Muscle layer of colon (tissue), 2 donors: ENCODE results near the gene ASF1B.

Experiments
- H3K27ac ChIP-seq: one replicate; pipeline ENCODE4 v1.7.0; 2013; ENCODE audit warnings: low read depth, mild to moderate bottlenecking, low read length, moderate library complexity
- H3K27me3 ChIP-seq, 2 donors: one replicate each; pipeline ENCODE4 v1.7.0; 2013; ENCODE audit warnings: low read length in 2 of 2, mild to moderate bottlenecking in 2 of 2; ENCODE audit not compliant: insufficient read depth in 2 of 2, control insufficient read depth in 1 of 2
- H3K36me3 ChIP-seq: one replicate; pipeline ENCODE4 v1.7.0; 2013; ENCODE audit warnings: mild to moderate bottlenecking, low read length; ENCODE audit not compliant: insufficient read depth
- H3K4me1 ChIP-seq: one replicate; pipeline ENCODE4 v1.7.0; 2013; ENCODE audit warnings: mild to moderate bottlenecking, low read length; ENCODE audit not compliant: insufficient read depth
- H3K4me3 ChIP-seq, 2 donors: one replicate each; pipeline ENCODE4 v1.7.0; 2013; ENCODE audit warnings: low read length in 2 of 2, low read depth in 1 of 2, mild to moderate bottlenecking in 1 of 2, moderate library complexity in 1 of 2
- H3K9ac ChIP-seq: one replicate; pipeline ENCODE4 v1.7.0; 2013; ENCODE audit warnings: low read length
- H3K9me3 ChIP-seq: one replicate; pipeline ENCODE4 v1.7.0; 2013; ENCODE audit warnings: mild to moderate bottlenecking, low read length
- donor health status: abdominal sarcoma.
- donor health status: Adenocarcinoma of cecum.

Gene ASF1B

GRCh38 chr19:14072535-14073260 is 63.7 kb downstream of the ASF1B start, which contains the start of gene MISP3:
TSS of gene MISP3 (plus strand) at chr19:14072786. CDS start at chr19:14073310, 524 bp downstream.
- peak within 1 kb of the TSS; percentile 75 for H3K27ac ChIP-seq
- H3K27me3 ChIP-seq, result no peaks in the 10 kb centered on the region
- peak within 1 kb of the TSS; percentile 84 to 90 for H3K4me3 ChIP-seq
- H3K4me1 ChIP-seq, result peaks cover 11% of the 10 kb centered on the region
- H3K9ac ChIP-seq, result peak within 1 kb of the TSS; percentile 81
- H3K36me3 ChIP-seq, result no peaks in the 10 kb centered on the region
- no peaks in the 10 kb centered on the region for H3K9me3 ChIP-seq

GRCh38 chr19:14070268-14071050 is 65.9 kb downstream of the ASF1B start:
- H3K9ac ChIP-seq, result no peak overlapping the region
- H3K9me3 ChIP-seq, result no peaks in the 10 kb centered on the region
- H3K27ac ChIP-seq, result no peak overlapping the region
- no peaks in the 10 kb centered on the region for H3K27me3 ChIP-seq
- no peak overlapping the region for H3K4me3 ChIP-seq
- no peaks in the 10 kb centered on the region for H3K36me3 ChIP-seq
- H3K4me1 ChIP-seq, result peaks cover 8% of the 10 kb centered on the region
